ENCODE results near the gene PTPRM. TPM values are rescaled to one million over a fixed set of nuclear protein-coding genes. Genes with fewer than 3 reads are reported as not detected.

Gene PTPRM
- polyA plus RNA-seq, 1 experiment, result 81.1 TPM

DNA sequence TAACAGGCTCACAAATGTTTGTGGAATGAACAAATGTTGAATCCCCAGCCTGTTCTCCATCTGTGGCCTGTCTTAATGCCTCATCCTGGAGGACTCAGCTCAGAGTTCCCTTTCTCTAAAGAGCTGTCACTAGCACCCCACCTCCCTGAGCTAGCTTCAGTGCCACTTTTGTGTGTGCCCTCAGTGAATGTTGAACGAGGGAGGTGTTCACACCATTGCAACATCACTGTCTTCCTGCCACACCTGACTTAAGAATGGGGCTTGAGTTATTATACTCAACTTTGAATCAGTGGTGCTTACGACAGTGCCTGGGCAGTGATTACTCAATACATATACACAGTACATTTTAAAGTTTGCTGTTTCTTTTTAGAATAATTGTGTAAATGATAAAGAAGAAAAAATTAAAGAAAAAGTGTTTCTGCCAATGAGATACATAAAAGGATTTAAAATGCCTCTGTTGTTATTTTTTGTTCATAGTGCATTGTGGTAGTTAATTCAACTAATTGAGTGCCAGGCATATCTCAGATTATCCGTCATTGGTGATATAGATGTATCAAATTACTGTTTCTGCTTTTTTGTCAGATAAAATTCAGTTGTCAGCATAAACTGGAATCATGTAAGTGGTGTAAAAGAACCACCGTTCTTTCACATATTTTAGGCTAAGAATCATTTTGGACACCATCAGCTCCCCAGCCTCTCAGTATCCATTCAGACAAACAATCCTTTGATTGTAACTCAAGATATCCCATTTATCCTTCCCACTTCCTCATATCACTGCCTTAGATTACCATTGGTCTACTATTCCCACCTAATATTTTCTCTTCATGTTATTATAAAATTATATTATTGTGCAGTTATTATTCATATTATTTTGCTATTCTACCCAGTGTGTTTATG is 304.7 kb downstream of the PTPRM start:
- H3K27ac ChIP-seq (ENCODE audit: low read depth, low read length), result no peak overlapping the region
- POLR2A ChIA-PET, result no interaction called here
- no peaks in the 10 kb centered on the region for H3K27me3 ChIP-seq (ENCODE audit: control insufficient read depth, insufficient read depth, low read length)
- no peak for TF ChIP-seq CTCF (IDR thresholded peaks at IDR 0.05; ENCODE audit: low read depth, low read length)
- CTCF ChIA-PET, result interaction anchor here (1.1 kb wide), 1 partner anchor 411 kb away, joined by 3 read pairs; no protein-coding TSS in a partner anchor
- no peak overlapping the region for H3K4me3 ChIP-seq (ENCODE audit: low read depth, low read length)
- no peaks in the 10 kb centered on the region for H3K9me3 ChIP-seq (ENCODE audit: control insufficient read depth, insufficient read depth, low read length)
- DNase-seq (ENCODE audit: low read depth, low spot score), result no peak

DNA sequence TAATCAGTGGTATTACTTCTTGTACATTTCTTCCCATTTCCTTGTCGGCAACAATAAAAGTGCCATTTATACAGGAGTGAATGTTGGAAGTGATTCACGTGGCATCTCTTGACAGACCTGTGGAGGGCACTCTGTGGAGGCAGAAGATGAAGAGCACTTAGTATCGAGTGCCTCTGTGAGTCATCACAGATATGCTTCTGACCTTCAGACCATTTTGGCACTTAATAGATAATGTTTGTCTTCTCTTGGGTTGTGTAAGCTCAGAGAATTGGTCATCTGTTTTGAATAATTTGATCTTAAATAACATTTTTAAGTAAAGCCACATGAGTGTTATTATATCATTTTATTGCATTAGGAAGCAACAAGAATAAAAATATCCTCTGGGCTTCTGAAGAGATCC is 305.5 kb downstream of the PTPRM start:
- POLR2A ChIA-PET, result no interaction called here
- CTCF ChIA-PET, result interaction anchor here (1.1 kb wide), 1 partner anchor 412 kb away, joined by 3 read pairs; no protein-coding TSS in a partner anchor
- no peak overlapping the region for H3K27ac ChIP-seq (ENCODE audit: low read depth, low read length)

DNA sequence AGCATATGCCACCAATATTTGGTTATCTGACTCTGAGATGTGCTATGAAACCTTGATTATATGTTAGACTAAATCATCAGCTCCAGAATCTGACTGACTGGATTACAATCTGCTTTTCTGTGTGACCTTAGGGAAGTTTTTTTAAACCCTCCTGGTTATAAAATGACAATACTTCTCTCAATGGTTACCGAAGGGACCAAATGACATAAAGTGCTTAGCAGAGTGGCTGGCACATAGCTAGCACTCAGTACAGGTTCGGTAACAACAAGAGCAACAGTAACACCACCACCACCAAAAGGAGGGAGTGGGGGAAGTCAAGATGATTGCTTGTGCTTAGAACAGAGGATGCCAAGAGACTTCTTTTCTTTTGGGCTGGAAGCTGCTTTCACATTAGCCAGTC is 306.2 kb downstream of the PTPRM start:
- no peak overlapping the region for H3K4me3 ChIP-seq (ENCODE audit: low read depth, low read length)
- DNase-seq (ENCODE audit: low read depth, low spot score), result no peak
- TF ChIP-seq CTCF (IDR thresholded peaks at IDR 0.05; ENCODE audit: low read depth, low read length), result no peak
- no peaks in the 10 kb centered on the region for H3K9me3 ChIP-seq (ENCODE audit: control insufficient read depth, insufficient read depth, low read length)
- CTCF ChIA-PET, result interaction anchor here (1.1 kb wide), 1 partner anchor 413 kb away, joined by 3 read pairs; no protein-coding TSS in a partner anchor
- no peak overlapping the region for H3K27ac ChIP-seq (ENCODE audit: low read depth, low read length)
- H3K27me3 ChIP-seq (ENCODE audit: control insufficient read depth, insufficient read depth, low read length), result no peaks in the 10 kb centered on the region
- POLR2A ChIA-PET, result no interaction called here

More for the DNA sequence above, 305.5 kb downstream of the PTPRM start:
- Histone ChIP-seq H3K27me3 (ENCODE audit: control insufficient read depth, insufficient read depth, low read length) (no peaks in the 10 kb centered on the region), H3K9me3 (ENCODE audit: control insufficient read depth, insufficient read depth, low read length) (no peaks in the 10 kb centered on the region), H3K4me3 (ENCODE audit: low read depth, low read length) (no peak overlapping the region)
- no peak for DNase-seq (ENCODE audit: low read depth, low spot score)
- TF ChIP-seq CTCF (IDR thresholded peaks at IDR 0.05; ENCODE audit: low read depth, low read length), result peak; percentile 21; the same call in 1 of the 2 replicates

DNA sequence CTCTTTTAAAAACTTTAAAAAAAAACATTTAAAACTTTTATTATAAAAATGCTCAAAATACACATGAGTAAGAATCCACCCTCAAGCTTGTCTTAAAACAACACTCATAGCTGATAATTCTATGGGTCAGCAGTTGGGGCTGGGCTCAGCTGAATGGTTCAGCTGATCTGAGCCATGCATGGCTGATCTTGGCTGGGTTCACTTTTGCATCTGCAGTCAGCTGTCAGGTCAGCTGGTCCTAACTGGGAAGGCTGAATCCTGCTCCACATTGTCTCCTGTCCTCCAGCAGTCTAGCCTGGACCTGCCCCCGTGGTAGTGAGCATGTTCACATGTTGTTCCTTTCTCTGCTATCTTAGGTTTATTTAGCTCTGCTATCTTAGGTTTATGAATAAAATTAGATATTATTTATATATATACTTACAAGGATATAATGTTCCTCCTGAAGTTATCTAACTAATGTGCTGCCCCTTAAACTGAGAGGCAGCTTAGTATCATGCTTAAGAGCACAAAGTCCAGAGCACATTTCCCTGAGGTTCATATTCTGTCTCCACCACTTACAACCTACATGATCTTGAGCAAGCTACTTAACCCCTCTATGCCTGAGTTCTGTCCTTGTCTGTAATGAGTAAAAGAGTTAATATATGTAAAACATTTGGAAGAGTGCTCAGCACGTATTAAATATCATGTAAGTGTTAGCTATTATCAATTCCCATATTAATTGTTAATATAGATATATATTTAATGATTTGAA is 309.4 kb downstream of the PTPRM start:
- ChIA-PET CTCF (interaction anchor here (1.3 kb wide), 1 partner anchor 605 kb away, joined by 3 read pairs; no protein-coding TSS in a partner anchor), POLR2A (no interaction called here)
- DNase-seq (ENCODE audit: low read depth, low spot score), result no peak
- H3K4me3 ChIP-seq (ENCODE audit: low read depth, low read length), result no peak overlapping the region
- H3K27me3 ChIP-seq (ENCODE audit: control insufficient read depth, insufficient read depth, low read length), result no peaks in the 10 kb centered on the region
- no peaks in the 10 kb centered on the region for H3K9me3 ChIP-seq (ENCODE audit: control insufficient read depth, insufficient read depth, low read length)
- no peak for TF ChIP-seq CTCF (IDR thresholded peaks at IDR 0.05; ENCODE audit: low read depth, low read length)
- H3K27ac ChIP-seq (ENCODE audit: low read depth, low read length), result no peak overlapping the region
